ENCODE data around the gene HSD11B1L.

HSD11B1L gene

GRCh38 chr19:5666921-5667610 lies 13.8 kb upstream of the HSD11B1L start:
- no peak for DNase-seq (ENCODE audit: low spot score)
- no peak for FAIRE-seq

- FAIRE-seq (no peak), DNase-seq (ENCODE audit: low spot score) (no peak)
Measured at GRCh38 chr19:5667751-5668271, 13.0 kb upstream of the HSD11B1L start.

- DNase-seq (ENCODE audit: low spot score) (no peak), FAIRE-seq (no peak)
Measured at GRCh38 chr19:5669212-5669611, 11.6 kb upstream of the HSD11B1L start.

- no peak for DNase-seq (ENCODE audit: low spot score)
- FAIRE-seq, result no peak
Measured at GRCh38 chr19:5671600-5671999, 9.2 kb upstream of the HSD11B1L start.

GRCh38 chr19:5672708-5673459 lies 7.9 kb upstream of the HSD11B1L start:
- FAIRE-seq, result no peak

GRCh38 chr19:5673752-5674151 lies 7.1 kb upstream of the HSD11B1L start:
- DNase-seq (ENCODE audit: low spot score) (no peak), FAIRE-seq (no peak)

More at GRCh38 chr19:5672708-5673459, 7.9 kb upstream of the HSD11B1L start:
- no peak for DNase-seq (ENCODE audit: low spot score)

- FAIRE-seq, result no peak
- DNase-seq (ENCODE audit: low spot score), result no peak
Measured at GRCh38 chr19:5674714-5675113, 6.1 kb upstream of the HSD11B1L start.

- FAIRE-seq (no peak), DNase-seq (ENCODE audit: low spot score) (no peak)
Measured at GRCh38 chr19:5676105-5676771, 4.6 kb upstream of the HSD11B1L start.

GRCh38 chr19:5676772-5677105 lies 4.1 kb upstream of the HSD11B1L start:
- DNase-seq (ENCODE audit: low spot score) (no peak), FAIRE-seq (no peak)

- FAIRE-seq, result no peak
- DNase-seq (ENCODE audit: low spot score), result no peak
Measured at GRCh38 chr19:5677136-5677535, 3.7 kb upstream of the HSD11B1L start.

- DNase-seq (ENCODE audit: low spot score) (no peak), FAIRE-seq (no peak)
Measured at GRCh38 chr19:5677580-5677979, 3.2 kb upstream of the HSD11B1L start.

GRCh38 chr19:5678071-5678718 lies 2.6 kb upstream of the HSD11B1L start:
- DNase-seq (ENCODE audit: low spot score), result no peak
- no peak for FAIRE-seq

- FAIRE-seq (no peak), DNase-seq (ENCODE audit: low spot score) (no peak)
Measured at GRCh38 chr19:5679289-5680083, 1.3 kb upstream of the HSD11B1L start.

GRCh38 chr19:5680084-5680436 lies 767 bp upstream of the HSD11B1L start:
- no peak for DNase-seq (ENCODE audit: low spot score)

GRCh38 chr19:5681391-5682106 lies 722 bp downstream of the HSD11B1L start:
- DNase-seq (ENCODE audit: low spot score) (no peak), FAIRE-seq (no peak)

More at GRCh38 chr19:5680084-5680436, 767 bp upstream of the HSD11B1L start:
- no peak for FAIRE-seq

- FAIRE-seq, result no peak
- DNase-seq (ENCODE audit: low spot score), result no peak
Measured at GRCh38 chr19:5682107-5682482, 1.3 kb downstream of the HSD11B1L start.

- DNase-seq (ENCODE audit: low spot score) (no peak), FAIRE-seq (no peak)
Measured at GRCh38 chr19:5683177-5683886, 2.5 kb downstream of the HSD11B1L start.

- DNase-seq (ENCODE audit: low spot score), result no peak
- FAIRE-seq, result no peak
Measured at GRCh38 chr19:5684694-5685430, 4.0 kb downstream of the HSD11B1L start.

GRCh38 chr19:5686326-5686646 lies 5.5 kb downstream of the HSD11B1L start:
- FAIRE-seq (no peak), DNase-seq (ENCODE audit: low spot score) (no peak)

All from RCC 7860 (cell line).